Umbilical cord (tissue), 2 donors: ENCODE results near the gene DCLK2. TPM values are rescaled to one million over a fixed set of nuclear protein-coding genes. Genes with fewer than 3 reads are reported as not detected.

ENCODE experiments used
- DNase-seq: peaks from one replicate; pipeline ENCODE4 v3.0.0-alpha.2; 2015; ENCODE audit warnings: low spot score
- total RNA-seq: library from RNA; depleted of rRNA; stranded (reverse); fragments of >200 nt; gene quantifications from one replicate; pipeline ENCODE4 v1.2.3, GENCODE V29; 2014; ENCODE audit warnings: low replicate concordance; ENCODE audit not compliant: insufficient read depth

Gene DCLK2
- total RNA-seq, 1 donor from 2014 or later, result 8.9 TPM

DNA sequence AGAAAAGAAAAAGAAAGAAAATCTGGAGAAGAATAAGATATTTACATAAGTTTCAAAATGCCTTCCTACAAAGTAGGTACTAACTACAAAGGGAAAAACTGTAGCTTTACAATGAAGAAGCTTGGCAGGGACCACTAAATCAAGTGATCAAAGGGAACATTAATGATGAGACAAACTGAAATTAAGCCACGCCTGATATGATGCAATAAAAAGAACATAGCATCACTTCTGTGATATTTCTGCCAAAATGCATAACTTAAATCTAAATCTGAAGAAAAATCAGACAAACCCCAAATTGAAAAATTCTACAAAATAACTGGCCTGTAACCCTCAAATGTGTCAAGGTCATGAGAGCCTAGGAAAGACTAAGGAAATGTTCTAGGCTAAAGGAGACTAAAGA, 8.9 kb upstream of the DCLK2 start:
- no peak for DNase-seq

DNA sequence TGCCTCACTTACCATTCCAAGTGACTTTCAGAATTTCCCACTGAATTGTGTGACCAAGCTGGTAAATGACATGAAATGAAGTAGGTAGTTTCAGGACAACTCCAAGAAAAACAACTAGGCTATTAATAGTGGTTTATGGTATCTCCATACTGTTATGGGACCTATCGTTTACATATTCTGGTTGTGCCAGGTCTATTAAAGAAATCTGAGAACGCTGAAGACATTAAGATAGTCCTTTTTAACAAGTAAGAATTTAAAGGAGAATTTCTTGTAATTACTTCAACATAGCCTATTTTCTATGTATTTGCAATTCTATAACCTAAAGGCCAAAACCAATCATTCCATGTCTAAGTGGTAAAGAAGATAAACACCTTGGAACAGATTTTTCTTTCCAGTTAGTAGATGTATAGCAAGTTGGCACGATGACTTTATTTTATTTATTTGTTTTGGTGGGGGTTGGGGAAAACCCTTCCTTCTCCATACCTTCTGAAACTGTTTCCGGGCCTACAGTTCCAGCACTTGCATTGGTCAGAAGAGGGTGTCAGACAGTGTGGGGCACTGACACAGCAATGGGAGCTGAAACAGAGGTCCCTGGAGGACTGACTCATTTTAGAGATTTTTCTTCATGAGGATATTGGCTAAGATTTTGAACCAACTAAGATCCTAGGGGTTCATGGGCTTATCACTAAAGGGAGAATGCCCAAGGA, 7.6 kb upstream of the DCLK2 start:
- DNase-seq, result no peak

DNA sequence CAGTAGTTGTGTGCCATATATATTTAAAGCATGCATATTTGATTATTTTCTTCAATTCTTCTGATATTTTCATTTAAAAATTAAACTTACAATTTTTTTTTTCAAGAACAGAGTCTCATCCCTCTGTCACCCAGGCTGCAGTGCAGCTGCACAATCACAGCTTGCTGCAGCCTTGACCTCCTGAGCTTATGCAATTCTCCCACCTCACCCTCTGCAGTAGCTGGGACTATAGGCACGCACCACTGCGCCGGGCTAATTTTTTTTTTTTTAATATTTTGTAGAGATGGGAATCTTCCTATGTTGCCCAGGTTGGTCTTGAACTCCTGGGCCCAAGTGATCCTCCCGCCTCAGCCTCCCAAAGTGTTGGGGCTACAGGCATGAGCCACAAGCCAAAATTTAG, 5.8 kb upstream of the DCLK2 start:
- no peak for DNase-seq

DNA sequence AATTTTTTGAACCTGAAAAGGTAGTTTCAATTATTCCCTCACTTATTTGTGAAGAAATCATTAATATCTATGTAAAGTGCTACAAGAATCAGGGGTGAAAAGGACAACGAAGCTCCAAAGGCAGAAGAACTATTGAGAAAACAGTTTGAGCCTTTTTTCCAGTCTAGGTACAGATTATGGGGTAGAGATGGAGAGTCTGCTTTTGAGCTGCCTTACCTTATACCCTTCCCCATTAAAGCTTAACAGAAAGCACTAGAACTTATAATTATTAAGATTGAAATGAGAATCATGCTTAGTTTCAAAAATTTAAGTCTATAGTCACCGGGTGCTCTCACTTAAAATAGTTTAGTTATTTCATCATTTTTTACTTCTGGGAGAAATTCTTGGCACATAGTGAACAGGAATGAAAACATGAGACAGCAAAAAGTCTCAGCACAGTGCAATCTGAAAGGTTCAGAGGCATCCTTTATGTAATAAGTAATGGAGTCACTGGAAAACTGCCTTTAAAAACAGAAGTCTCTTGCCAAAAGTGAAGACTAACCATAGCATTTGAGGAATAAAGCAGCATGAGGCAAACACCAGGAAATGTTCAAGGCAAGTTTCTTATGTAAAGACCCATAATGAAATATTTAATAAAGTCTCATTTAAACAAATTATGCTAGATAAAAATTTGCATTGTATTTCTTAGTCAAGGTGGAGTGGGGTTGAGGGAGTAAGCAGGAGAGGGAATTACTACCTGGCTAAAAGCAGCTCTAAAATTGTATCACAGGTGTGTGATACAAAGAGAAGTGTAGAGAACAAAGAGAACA, 5.1 kb upstream of the DCLK2 start:
- DNase-seq, result peak; percentile 77

DNA sequence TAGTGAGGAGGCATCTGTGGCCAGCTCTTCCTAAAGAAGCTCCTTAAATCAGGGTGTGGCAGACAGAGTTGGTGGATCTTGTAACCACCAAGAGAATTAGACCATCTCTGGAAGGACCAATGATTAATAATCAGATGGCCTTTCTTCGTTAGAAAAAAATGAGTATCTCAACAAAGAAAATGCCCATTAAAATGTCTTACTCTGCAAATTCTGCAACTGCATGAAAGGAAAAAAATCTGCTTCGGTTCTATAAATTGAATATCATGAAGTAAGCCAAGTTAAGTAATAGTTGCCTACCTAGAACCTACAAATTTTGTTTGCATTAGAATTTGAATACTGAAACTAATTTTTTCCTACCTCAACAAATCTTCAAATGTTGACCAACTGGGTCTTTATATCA, 4.2 kb upstream of the DCLK2 start:
- no peak for DNase-seq

DNA sequence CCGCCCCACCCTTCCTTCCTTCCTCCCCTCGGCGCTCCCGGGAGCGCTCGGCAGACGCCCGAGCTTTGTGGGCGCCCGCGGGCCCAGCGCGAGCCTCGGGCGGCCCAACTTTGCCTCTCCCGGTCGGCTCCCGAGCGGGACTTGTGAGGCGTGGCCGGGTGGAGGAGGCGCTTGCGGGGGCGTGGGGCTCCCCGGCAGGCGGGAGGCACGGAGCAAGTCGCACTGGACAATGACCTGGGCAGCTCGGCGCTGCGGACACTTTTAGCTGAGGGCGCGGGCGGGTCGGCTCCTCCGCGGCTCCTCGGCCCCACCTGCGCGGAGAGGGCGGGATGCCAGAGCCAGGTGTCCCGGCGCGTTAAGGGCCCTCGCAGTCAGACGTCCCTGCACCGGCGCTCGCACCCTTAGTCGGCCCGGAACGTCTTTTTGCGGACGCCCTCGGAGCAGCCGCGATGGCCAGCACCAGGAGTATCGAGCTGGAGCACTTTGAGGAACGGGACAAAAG, 385 bp downstream of the DCLK2 start:
- peak; percentile 70 for DNase-seq

DNA sequence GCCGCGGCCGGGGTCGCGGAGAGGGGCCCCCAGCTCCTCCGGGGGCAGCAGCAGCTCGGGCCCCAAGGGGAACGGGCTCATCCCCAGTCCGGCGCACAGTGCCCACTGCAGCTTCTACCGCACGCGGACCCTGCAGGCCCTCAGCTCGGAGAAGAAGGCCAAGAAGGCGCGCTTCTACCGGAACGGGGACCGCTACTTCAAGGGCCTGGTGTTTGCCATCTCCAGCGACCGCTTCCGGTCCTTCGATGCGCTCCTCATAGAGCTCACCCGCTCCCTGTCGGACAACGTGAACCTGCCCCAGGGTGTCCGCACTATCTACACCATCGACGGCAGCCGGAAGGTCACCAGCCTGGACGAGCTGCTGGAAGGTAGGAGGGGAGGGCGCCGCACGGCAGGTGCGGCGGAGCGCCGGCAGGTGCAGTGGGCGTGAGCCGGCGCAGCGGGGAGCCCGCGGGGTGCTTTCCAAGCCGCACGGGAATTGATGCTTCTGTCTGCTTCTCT, 886 bp downstream of the DCLK2 start:
- DNase-seq, result peak; percentile 43

DNA sequence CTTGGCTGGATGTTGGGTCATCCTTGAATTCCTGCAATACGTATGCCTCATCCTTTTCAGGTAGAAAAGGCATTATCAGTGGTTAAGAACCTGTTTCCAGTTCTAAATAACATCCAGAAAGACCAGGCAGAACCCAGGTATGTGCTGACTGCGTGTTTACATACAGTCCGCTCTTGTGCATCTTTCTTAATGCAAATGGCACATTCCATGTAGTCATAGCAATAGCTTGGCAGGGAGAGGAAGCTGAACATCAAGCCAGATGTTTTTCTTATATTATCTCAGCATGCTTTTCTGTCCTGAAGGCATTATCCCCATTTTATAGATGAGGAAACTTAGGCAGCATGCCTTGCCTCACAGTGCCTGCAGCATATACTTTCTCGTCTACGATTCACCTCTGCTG, 2.1 kb downstream of the DCLK2 start:
- peak; percentile 21 for DNase-seq

DNA sequence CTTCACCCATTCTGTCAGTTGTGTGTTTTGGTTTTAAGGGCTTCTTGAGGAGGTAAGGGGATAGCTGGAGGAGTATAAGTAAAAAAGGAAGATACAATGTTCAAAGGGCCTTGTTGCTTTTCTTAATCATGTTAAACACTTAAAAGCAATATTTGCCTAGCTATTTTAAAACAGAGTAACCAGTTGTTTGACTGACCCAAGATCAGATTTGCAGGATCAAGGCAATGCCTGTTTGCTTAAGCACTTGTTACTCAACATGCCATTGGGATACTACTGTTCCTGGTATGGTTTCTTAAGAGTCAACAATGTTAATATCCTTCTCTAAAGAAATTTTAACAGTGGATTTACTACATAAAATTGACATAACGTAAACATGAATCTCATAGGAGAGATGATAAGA, 2.6 kb downstream of the DCLK2 start:
- no peak for DNase-seq

DNA sequence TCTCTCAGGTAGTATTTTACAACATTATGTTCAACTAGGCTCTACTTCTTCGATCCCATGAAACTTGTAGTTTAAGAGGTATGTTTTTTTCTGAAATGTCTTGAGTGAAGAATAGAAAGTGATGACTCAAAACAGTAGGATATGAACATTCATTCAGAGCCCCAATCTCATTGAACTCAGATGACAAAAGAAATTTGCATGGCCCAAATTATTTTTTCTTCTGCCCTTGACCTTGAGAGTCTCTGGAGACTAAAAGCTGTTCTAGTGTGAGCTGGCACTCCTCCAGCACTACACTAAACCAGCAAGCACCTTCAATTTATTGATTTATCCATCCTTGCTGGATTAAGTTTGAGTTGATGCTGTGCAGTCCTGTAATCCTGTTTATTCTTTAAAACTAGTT, 4.0 kb downstream of the DCLK2 start:
- no peak for DNase-seq

DNA sequence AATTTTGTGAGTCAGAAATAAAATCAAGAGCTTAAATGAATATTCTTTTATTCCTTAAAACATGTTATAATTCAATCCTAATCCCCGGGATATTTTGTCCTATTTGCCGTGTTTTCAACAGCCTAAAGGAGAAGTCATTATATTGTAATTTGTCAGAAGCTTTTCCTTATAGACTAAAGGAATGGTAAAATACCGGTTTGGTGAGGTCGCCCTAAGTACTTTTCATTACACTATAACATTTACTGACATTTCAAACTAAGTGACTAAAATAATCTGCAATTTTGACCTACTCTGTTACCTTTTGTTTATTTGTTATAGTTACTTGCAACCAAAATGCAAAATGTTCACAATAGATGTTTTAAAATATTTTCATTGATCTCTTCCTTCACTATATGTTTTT, 8.8 kb downstream of the DCLK2 start:
- peak; percentile 56 for DNase-seq

DNA sequence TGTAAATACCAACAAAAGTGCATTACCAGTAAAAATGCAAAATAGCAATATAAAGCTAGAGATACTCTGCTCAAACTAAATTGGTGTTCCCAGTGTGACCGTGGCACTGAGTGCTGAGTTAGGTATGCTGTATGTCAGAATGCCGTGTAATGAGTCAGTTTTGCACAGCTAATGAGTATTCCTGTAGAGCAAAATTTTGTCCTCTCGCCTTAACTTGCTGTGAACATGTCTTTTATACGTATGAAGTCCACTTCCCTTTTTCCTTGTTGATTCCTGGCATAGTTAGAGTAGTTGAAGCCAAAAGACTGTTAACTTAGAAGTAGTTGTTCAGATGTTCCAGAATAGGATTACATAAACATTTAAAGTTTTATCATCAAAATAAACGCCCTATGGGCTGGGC, 11.5 kb downstream of the DCLK2 start:
- no peak for DNase-seq

DNA sequence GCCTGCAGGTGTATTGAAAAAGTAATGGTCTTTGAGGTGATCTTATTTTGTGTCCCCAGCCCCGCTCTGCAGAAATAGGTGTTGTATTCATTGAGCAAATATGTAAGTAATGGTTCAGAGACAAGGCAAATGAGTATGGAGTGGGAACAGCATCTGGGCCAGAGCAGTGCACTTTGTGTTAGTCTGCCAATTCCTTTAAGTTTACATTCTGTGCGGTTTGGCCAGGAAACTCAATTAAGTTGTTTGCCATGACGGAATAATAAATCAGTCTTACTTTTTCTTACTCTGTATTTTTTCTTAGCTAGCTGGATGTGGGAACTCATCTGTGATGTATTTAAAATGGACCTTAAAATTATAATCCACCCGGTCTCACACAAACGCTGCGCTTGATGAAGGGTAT, 12.6 kb downstream of the DCLK2 start:
- DNase-seq, result no peak

DNA sequence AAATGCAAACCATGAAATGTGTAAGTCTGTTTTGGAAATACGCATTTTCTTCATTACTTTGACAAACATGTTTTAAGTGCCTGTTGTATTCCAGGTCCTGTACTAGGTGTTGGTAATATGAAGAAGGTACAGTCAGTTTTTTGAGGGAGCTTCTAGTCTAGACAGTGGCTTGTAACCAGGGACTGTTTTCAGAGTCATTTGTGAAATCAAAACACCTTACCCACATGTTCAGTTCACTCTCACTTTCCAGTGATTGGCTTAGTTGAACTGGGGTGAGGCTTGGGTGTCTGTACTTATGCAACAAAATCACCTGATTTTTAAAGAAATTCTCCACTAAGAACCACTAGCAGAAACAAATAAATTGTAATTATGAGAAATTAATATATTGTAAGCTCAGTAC, 16.4 kb downstream of the DCLK2 start:
- no peak for DNase-seq

DNA sequence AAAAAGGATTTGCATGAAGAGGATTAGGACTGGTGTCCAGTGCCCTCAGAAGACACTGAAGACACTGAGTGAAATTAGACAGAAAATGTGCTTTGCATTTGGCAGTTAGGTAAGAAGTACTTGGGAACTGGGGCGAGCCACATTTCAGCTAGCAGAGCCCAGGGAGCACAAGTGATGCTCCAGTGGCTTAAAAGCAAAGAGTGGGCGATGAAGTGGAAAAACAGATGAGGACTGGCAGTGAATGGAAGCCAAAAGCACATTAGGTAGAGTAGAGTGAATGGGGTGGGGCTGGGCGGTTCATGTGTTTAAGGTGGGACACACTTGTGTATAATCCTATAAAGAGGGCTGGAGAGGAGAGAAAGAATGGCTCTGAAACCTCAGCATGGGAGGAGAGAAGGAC, 18.4 kb downstream of the DCLK2 start:
- DNase-seq, result no peak

DNA sequence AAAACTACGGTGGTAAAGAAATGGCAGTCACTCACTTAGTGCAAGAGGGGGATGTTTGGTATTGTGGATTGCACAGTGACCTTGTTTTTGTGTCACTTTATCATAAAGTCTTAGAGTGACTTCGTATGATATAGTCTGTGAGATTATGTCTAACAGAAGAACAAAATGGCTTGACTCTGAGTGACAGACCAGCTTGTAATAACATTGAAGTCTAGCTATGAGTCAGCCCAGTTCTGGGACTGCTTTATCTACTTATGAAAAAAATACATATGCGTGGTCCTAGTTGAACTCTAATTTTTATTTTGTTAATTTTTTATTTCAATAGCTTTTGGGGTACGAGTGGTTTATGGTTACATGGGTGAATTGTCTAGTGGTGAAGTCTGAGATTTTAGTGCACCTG, 20.0 kb downstream of the DCLK2 start:
- no peak for DNase-seq

DNA sequence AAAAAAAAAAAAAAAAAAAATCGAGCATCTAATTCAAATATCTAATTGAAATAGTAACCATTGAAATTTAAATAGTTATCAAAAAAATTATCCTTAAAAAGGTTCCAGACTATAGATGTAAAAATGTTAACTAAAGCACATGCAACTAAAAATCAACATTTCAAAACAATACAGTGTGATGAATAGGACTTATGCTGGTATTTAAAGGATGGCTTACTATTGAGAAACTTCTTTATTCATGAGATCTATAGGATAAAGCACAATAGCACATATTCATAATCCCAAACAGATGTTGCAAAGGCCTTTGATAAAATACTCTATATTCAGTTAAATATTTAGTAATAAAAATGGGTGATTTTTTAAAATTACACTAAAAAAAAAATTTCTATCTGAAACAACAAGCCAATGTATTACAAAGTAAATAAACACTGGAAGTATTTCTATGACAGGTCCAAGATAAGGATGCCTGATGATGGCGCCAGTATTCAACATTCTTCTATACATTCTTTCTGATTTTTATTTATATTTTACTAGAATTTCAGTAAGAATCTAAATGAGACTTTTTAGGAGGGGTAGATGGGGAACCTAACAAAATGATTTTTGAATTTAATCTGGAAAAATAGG, 26.3 kb downstream of the DCLK2 start:
- no peak for DNase-seq

DNA sequence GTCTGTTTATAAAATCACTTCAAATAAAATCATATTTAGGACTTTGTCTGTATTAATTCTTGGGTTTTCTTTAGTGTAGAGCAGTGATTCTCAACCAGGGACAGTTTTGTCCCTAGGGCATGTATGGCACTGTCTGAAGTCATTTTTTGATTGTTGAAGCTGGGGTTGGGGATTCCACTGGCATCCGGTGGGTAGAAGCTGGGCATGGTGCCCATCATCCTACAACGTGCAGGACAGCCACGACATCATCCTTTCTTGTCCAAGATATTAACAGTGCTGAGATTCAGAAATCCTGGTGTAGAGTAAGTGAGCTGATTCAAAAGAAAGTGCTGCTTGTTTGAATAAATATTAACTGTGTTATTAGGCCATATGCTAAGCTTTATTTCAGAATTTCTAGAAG, 28.6 kb downstream of the DCLK2 start:
- no peak for DNase-seq

DNA sequence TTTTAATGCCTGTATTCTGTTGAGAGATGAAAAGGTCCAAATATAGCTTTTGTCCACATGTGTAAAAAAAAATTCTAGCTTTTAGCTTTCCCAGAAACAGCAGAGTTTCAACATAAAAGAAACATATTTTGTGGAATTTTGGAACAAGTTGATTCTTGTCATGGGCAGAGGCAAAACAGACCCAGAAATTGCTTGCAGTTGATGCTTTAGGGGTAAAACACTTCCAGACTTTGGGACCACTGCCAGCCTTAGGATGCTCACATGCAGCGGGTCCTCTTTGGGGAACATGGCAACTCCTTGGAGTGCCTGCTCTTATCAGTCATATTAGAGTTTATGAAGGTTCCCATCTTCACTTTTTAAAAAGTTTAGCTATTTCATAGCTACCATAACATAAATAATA, 30.4 kb downstream of the DCLK2 start:
- DNase-seq, result peak; percentile 90

DNA sequence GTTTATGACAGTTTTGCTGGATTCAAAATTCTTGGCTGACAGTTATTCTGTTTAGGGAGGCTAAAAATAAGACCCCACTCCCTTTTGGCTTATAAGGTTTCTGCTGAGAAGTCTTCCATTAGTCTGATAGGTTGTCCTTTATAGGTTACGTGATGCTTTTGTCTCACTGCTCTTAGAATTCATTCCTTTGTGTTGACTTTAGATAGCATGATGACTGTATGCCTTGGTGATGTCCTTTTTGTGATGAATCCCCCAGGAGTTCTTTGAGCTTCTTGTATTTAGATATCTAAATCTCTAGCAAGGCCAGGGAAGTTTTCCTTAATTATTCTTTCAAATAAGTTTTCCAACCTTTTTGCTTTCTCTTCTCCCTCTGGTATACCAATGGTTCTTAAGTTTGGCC, 36.4 kb downstream of the DCLK2 start:
- no peak for DNase-seq

DNA sequence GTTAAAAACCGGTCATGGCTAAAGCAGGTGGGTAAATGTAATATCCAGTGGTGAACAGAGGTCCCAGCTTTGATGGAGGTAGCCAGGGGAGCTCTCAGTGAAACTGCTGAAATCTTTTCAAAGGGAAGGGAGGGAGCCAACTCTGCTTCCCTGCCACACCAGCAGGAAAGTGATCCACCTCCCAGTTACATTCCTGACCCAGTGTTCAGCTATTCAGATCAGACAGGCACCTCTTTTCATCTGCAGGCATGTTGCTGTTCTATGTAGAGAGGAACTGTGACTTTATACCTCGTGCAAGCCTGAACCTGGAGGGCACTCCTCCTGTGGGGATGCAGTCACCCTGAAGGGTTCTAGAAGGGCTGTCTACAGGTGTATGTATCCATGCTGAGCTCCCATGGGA, 37.6 kb downstream of the DCLK2 start:
- no peak for DNase-seq

DNA sequence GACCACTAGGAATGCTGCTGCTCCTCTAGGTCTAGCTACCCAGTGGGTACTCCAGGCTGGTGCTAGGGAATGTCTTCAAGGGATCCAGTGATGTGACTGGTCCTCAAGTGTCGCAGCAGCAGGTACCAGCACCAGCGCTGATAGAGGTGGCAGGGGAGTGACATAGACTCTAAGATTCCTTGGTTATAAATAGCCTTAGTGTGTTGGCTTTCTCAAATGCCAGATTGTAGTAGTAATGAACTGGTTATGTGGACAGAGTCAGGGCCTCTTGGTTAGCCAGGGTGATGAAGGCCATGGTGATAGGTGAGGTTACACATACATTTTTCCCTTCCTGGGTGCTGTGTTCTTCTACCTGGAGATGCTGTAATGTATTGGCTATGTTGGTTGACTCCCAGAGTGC, 38.3 kb downstream of the DCLK2 start:
- DNase-seq, result no peak

DNA sequence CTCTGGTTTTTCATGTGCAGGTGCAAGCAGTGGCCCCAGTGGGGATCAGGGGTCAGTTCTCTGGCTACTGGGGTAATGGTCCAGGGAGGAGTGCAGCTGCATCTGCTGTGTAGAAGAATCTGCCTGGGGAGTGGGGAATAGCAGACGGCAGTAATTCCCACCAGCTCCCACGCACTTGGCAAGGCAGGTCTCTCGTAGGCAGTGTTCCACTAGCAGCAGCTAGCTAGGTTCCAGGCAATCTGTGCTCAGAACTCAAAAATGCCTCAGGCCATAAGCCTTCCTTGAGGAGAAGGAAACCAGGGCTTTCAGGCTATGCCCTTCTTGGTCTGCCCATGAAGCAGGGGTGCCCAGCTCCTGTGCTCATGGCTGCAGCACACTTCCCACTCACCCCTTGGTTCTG, 38.8 kb downstream of the DCLK2 start:
- DNase-seq, result no peak
